IMR-90 (cell line): ENCODE data around the gene ZNF454. TPM values are rescaled to one million over a fixed set of nuclear protein-coding genes. Genes with fewer than 3 reads are reported as not detected.

Experiments used
- ATAC-seq: fragments of 200-7000 bp; cut with Tn5 transposase; 2 replicates; pipeline ENCODE4 v1.9.1; 2020; ENCODE audit warnings: low read depth, mild to moderate bottlenecking, moderate library complexity
- BruUV-seq: library from RNA; stranded (reverse); fragments of 400-500 nt; replicated peaks from 2 replicates; lab custom pipeline; 2021; lab: Mats Ljungman, UMichigan
- CTCF ChIA-PET: fragments of 300-600 bp; formaldehyde crosslinking; extraction: SDS; loops from one replicate; lab custom pipeline; 2021; ENCODE audit warnings: antibody characterized with exemption; lab: Yijun Ruan, JAX
- POLR2A ChIA-PET: fragments of 300-600 bp; sonication (Branson Sonifier 250); formaldehyde crosslinking; loops from one replicate; lab custom pipeline; 2022; ENCODE audit warnings: antibody characterized with exemption; ENCODE audit not compliant: unreplicated experiment; lab: Charles Lee
- DNase-seq: peaks from one replicate; pipeline ENCODE4 v3.0.0; 2013
- H2AFZ ChIP-seq: replicated peaks from 2 replicates; pipeline ENCODE3; 2013; ENCODE audit warnings: low read length, mild to moderate bottlenecking; ENCODE audit not compliant: poor library complexity
- H2AK5ac ChIP-seq: 2 replicates; pipeline ENCODE4 v1.6.1; 2013; ENCODE audit warnings: low read depth, low read length, inconsistent platforms
- H2AK9ac ChIP-seq: replicated peaks from 2 replicates; pipeline ENCODE3; 2013; ENCODE audit warnings: mild to moderate bottlenecking, low read depth, low read length, moderate library complexity; ENCODE audit not compliant: poor library complexity
- H2BK120ac ChIP-seq: 2 replicates; pipeline ENCODE4 v1.6.1; 2013; ENCODE audit warnings: low read depth, low read length, inconsistent platforms
- H2BK15ac ChIP-seq: 3 replicates; pipeline ENCODE4 v1.6.1; 2013; ENCODE audit warnings: low read depth, low read length, inconsistent platforms
- H2BK20ac ChIP-seq: 2 replicates; pipeline ENCODE4 v1.6.1; 2013; ENCODE audit warnings: low read depth, mild to moderate bottlenecking, inconsistent platforms, low read length, moderate library complexity
- H2BK5ac ChIP-seq: 2 replicates; pipeline ENCODE4 v1.6.1; 2013; ENCODE audit warnings: mild to moderate bottlenecking, low read depth, low read length, inconsistent platforms; ENCODE audit not compliant: poor library complexity, severe bottlenecking
- H3K14ac ChIP-seq: replicated peaks from 2 replicates; pipeline ENCODE4 v1.6.1; 2013; ENCODE audit warnings: low read depth, low read length, inconsistent platforms
- H3K18ac ChIP-seq: 2 replicates; pipeline ENCODE4 v1.6.1; 2013; ENCODE audit warnings: low read depth, low read length, control low read depth
- H3K23ac ChIP-seq: 2 replicates; pipeline ENCODE4 v1.6.1; 2013; ENCODE audit warnings: low read depth, low read length, inconsistent platforms
- H3K27ac ChIP-seq: 2 replicates; pipeline ENCODE4 v1.5.1; 2013; ENCODE audit warnings: mild to moderate bottlenecking, control low read depth, low read length; ENCODE audit not compliant: insufficient read depth
- H3K27me3 ChIP-seq: 2 replicates; pipeline ENCODE4 v1.6.1; 2013; ENCODE audit warnings: low read length; ENCODE audit not compliant: control insufficient read depth, insufficient read depth
- H3K36me3 ChIP-seq: 2 replicates; pipeline ENCODE4 v1.6.1; 2013; ENCODE audit warnings: low read length, mixed read lengths; ENCODE audit not compliant: control insufficient read depth, insufficient read depth
- H3K4ac ChIP-seq: 2 replicates; pipeline ENCODE4 v1.6.1; 2013; ENCODE audit warnings: low read depth, low read length, inconsistent platforms
- H3K4me1 ChIP-seq: 2 replicates; pipeline ENCODE4 v1.6.1; 2013; ENCODE audit warnings: low read length, mixed read lengths; ENCODE audit not compliant: control insufficient read depth, insufficient read depth
- H3K4me2 ChIP-seq: 2 replicates; pipeline ENCODE4 v1.6.1; 2013; ENCODE audit warnings: low read depth, mild to moderate bottlenecking, control low read depth, low read length, moderate library complexity
- H3K4me3 ChIP-seq: 2 replicates; pipeline ENCODE4 v1.5.1; 2013; ENCODE audit warnings: low read depth, mild to moderate bottlenecking, control low read depth, low read length, moderate library complexity; ENCODE audit not compliant: insufficient read depth
- H3K56ac ChIP-seq: 2 replicates; pipeline ENCODE4 v1.6.1; 2013; ENCODE audit warnings: low read length, inconsistent platforms; ENCODE audit not compliant: insufficient read depth; ENCODE audit errors: extremely low read depth
- H3K79me1 ChIP-seq, 2 experiments: 2 replicates each; pipeline ENCODE4 v1.6.1; 2013; ENCODE audit warnings: low read length in 2 of 2, inconsistent platforms in 1 of 2, low read depth in 1 of 2
- H3K9ac ChIP-seq: 2 replicates; pipeline ENCODE4 v1.6.1; 2013; ENCODE audit warnings: low read depth, low read length, control low read depth
- H3K9me1 ChIP-seq: 2 replicates; pipeline ENCODE4 v1.6.1; 2013; ENCODE audit warnings: low read length, inconsistent platforms; ENCODE audit not compliant: insufficient read depth
- H3K9me3 ChIP-seq: 2 replicates; pipeline ENCODE4 v1.6.1; 2013; ENCODE audit warnings: low read length; ENCODE audit not compliant: control insufficient read depth, insufficient read depth
- H4K20me1 ChIP-seq: 2 replicates; pipeline ENCODE4 v1.6.1; 2013; ENCODE audit warnings: low read length, inconsistent platforms; ENCODE audit not compliant: insufficient read depth
- H4K5ac ChIP-seq: 2 replicates; pipeline ENCODE4 v1.6.1; 2013; ENCODE audit warnings: mild to moderate bottlenecking, low read depth, low read length, control low read depth
- H4K8ac ChIP-seq, 2 experiments: 2 replicates each; pipeline ENCODE4 v1.6.1; 2013; ENCODE audit warnings: low read depth in 2 of 2, low read length in 2 of 2, control low read depth in 1 of 2, inconsistent platforms in 1 of 2
- H4K91ac ChIP-seq: 2 replicates; pipeline ENCODE4 v1.6.1; 2013; ENCODE audit warnings: low read depth, low read length, inconsistent platforms; ENCODE audit not compliant: insufficient read depth
- BHLHE40 ChIP-seq: fragments of 150-350 bp; IDR thresholded peaks from 2 replicates; pipeline ENCODE4 v1.6.1; 2016; ENCODE audit warnings: mild to moderate bottlenecking, low read depth, low read length
- CEBPB ChIP-seq: IDR thresholded peaks from 2 replicates; pipeline ENCODE4 v1.6.1; 2012; ENCODE audit warnings: low read depth, low read length, improper control_type of control experiment
- CHD1 ChIP-seq: IDR thresholded peaks from 2 replicates; pipeline ENCODE4 v1.6.1; 2012; ENCODE audit warnings: low read depth, low read length, improper control_type of control experiment
- ELK1 ChIP-seq: fragments of 150-350 bp; IDR thresholded peaks from 2 replicates; pipeline ENCODE4 v1.6.1; 2016; ENCODE audit warnings: low read depth, mild to moderate bottlenecking, low read length, moderate library complexity, borderline replicate concordance
- FOS ChIP-seq: fragments of 150-350 bp; IDR thresholded peaks from 2 replicates; pipeline ENCODE4 v1.6.1; 2016; ENCODE audit warnings: low read depth, low read length
- MAFK ChIP-seq: IDR thresholded peaks from 2 replicates; pipeline ENCODE4 v1.6.1; 2012; ENCODE audit warnings: low read depth, low read length, improper control_type of control experiment
- MAZ ChIP-seq: IDR thresholded peaks from 2 replicates; pipeline ENCODE4 v1.6.1; 2012; ENCODE audit warnings: low read depth, mild to moderate bottlenecking, low read length, improper control_type of control experiment, moderate library complexity, borderline replicate concordance
- MXI1 ChIP-seq: IDR thresholded peaks from 2 replicates; pipeline ENCODE4 v1.6.1; 2012; ENCODE audit warnings: low read depth, mild to moderate bottlenecking, low read length, moderate library complexity, borderline replicate concordance
- NFE2L2 ChIP-seq: fragments of 150-350 bp; IDR thresholded peaks from 2 replicates; pipeline ENCODE4 v1.6.1; 2016; ENCODE audit warnings: low read depth, mild to moderate bottlenecking, low read length
- POLR2A ChIP-seq: IDR thresholded peaks from 2 replicates; pipeline ENCODE4 v1.6.1; 2012; ENCODE audit warnings: mild to moderate bottlenecking, low read depth, low read length
- RAD21 ChIP-seq: IDR thresholded peaks from 2 replicates; pipeline ENCODE4 v1.6.1; 2012; ENCODE audit warnings: low read length, improper control_type of control experiment
- RCOR1 ChIP-seq: IDR thresholded peaks from 2 replicates; pipeline ENCODE4 v1.6.1; 2012; ENCODE audit warnings: mild to moderate bottlenecking, low read length, improper control_type of control experiment; ENCODE audit not compliant: insufficient replicate concordance
- RFX5 ChIP-seq: IDR thresholded peaks from 2 replicates; pipeline ENCODE4 v1.8.0; 2012; ENCODE audit warnings: low read depth, mild to moderate bottlenecking, low read length, moderate library complexity
- SMC3 ChIP-seq: fragments of 150-350 bp; IDR thresholded peaks from 2 replicates; pipeline ENCODE4 v1.6.1; 2016; ENCODE audit warnings: low read depth, mild to moderate bottlenecking, antibody characterized with exemption, low read length, moderate library complexity
- WGBS, 2 experiments: methylation state at CpG; one replicate each; pipeline versions ENCODE4 v1.1.5 to v1.1.7; 2013; ENCODE audit warnings: missing lambda C conversion rate in 2 of 2; ENCODE audit not compliant: insufficient read length in 1 of 2; ENCODE audit errors: extremely low coverage in 2 of 2; 5-methylcytosine and 5-hydroxymethylcytosine counted together
- dilution Hi-C: fragments of 300-500 bp; cut with HindIII; formaldehyde crosslinking; loops from one replicate; pipeline ENCODE4 v1.14.3; 2018; ENCODE audit warnings: low sequenced_read_pairs; ENCODE audit not compliant: unreplicated experiment
- in situ Hi-C: fragments of 300-500 bp; cut with MboI; formaldehyde crosslinking; loops from 3 replicates; pipeline ENCODE4 v1.14.3; 2019; ENCODE audit warnings: low sequenced_read_pairs, inconsistent platforms, mixed read lengths
- intact Hi-C: fragments of 100-400 bp; cut with micrococcal nuclease; formaldehyde crosslinking; loops from 2 replicates; pipeline ENCODE4 v1.10.0; 2022
- polyA plus RNA-seq, 3 experiments: library from polyadenylated mRNA; depleted of rRNA; stranded (reverse); fragments of >200 nt; gene quantifications; 2 replicates each; pipeline ENCODE4 v1.2.3, GENCODE V29; 2012; ENCODE audit warnings: low replicate concordance in 1 of 3
- total RNA-seq: library from RNA; depleted of rRNA; stranded (reverse); fragments of >200 nt; gene quantifications from 2 replicates; pipeline ENCODE4 v1.2.3, GENCODE V29; 2012
- TF ChIP-seq, protein P1 (sequence below): fragments of 150-350 bp; IDR thresholded peaks from 2 replicates; pipeline ENCODE4 v1.6.1; 2017; ENCODE audit warnings: mild to moderate bottlenecking, antibody characterized with exemption, low read length, low read depth
- TF ChIP-seq, protein P2 (sequence below): conservative IDR thresholded peaks from 2 replicates; pipeline ENCODE4 v1.5.1; 2012; ENCODE audit warnings: mild to moderate bottlenecking, low read depth, low read length, improper control_type of control experiment

The ZNF454 gene
- total and polyA plus RNA-seq, 2 of the 4 experiments (the other 2 are of a cell fraction): 0.12 to 0.18 TPM

GRCh38 chr5:178998441-178998840 is 57.4 kb downstream of the ZNF454 start:
- H3K27me3 ChIP-seq: peaks cover 2% of the 10 kb centered on the region; the same call in 1 of the 2 replicates
- H3K18ac ChIP-seq: no peak overlapping the region
- H3K9me3 ChIP-seq: peaks cover 29% of the 10 kb centered on the region
- H2BK15ac ChIP-seq: no peak overlapping the region
- H2AK5ac ChIP-seq: no peak overlapping the region
- CTCF ChIA-PET: no interaction called here
- no peak overlapping the region for H2AFZ ChIP-seq
- H3K9me1 ChIP-seq: no peaks in the 10 kb centered on the region
- no peak overlapping the region for H3K23ac ChIP-seq
- H3K4me1 ChIP-seq: no peaks in the 10 kb centered on the region
- H3K4me3 ChIP-seq: no peak overlapping the region
- no peak overlapping the region for H3K56ac ChIP-seq
- BruUV-seq: no TSS peak
- no peak overlapping the region for H4K91ac ChIP-seq
- H3K79me1 ChIP-seq: no peaks in the 10 kb centered on the region
- dilution Hi-C loops: no loop called here
- H4K8ac ChIP-seq: no peak overlapping the region
- H4K5ac ChIP-seq: no peak overlapping the region
- H3K27ac ChIP-seq: no peak overlapping the region
- H2AK9ac ChIP-seq: no peak overlapping the region
- H2BK120ac ChIP-seq: no peak overlapping the region
- H3K4ac ChIP-seq: no peak overlapping the region
- H3K14ac ChIP-seq: no peak overlapping the region
- TF ChIP-seq RFX5 (no peak), MAZ (no peak), RAD21 (no peak), MAFK (no peak), MXI1 (no peak), BHLHE40 (no peak), CHD1 (no peak), CEBPB (no peak), NFE2L2 (no peak), FOS (no peak), SMC3 (no peak), POLR2A (no peak), ELK1 (no peak), RCOR1 (no peak)
- TF ChIP-seq, protein P1, sequence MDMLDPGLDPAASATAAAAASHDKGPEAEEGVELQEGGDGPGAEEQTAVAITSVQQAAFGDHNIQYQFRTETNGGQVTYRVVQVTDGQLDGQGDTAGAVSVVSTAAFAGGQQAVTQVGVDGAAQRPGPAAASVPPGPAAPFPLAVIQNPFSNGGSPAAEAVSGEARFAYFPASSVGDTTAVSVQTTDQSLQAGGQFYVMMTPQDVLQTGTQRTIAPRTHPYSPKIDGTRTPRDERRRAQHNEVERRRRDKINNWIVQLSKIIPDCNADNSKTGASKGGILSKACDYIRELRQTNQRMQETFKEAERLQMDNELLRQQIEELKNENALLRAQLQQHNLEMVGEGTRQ: no peak
- TF ChIP-seq, protein P2, sequence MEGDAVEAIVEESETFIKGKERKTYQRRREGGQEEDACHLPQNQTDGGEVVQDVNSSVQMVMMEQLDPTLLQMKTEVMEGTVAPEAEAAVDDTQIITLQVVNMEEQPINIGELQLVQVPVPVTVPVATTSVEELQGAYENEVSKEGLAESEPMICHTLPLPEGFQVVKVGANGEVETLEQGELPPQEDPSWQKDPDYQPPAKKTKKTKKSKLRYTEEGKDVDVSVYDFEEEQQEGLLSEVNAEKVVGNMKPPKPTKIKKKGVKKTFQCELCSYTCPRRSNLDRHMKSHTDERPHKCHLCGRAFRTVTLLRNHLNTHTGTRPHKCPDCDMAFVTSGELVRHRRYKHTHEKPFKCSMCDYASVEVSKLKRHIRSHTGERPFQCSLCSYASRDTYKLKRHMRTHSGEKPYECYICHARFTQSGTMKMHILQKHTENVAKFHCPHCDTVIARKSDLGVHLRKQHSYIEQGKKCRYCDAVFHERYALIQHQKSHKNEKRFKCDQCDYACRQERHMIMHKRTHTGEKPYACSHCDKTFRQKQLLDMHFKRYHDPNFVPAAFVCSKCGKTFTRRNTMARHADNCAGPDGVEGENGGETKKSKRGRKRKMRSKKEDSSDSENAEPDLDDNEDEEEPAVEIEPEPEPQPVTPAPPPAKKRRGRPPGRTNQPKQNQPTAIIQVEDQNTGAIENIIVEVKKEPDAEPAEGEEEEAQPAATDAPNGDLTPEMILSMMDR: no peak
- H4K20me1 ChIP-seq: no peaks in the 10 kb centered on the region
- no peak overlapping the region for H3K4me2 ChIP-seq
- POLR2A ChIA-PET: no interaction called here
- H2BK5ac ChIP-seq: no peak overlapping the region
- in situ Hi-C loops: no loop called here
- WGBS, 2 experiments: 73% methylated on average over 13 of the region's 13 CpGs; no CpG with 5 or more reads in 1 of the 2 experiments
- intact Hi-C loops: no loop called here
- no peak for DNase-seq
- no peak for ATAC-seq
- no peak overlapping the region for H2BK20ac ChIP-seq
- H3K36me3 ChIP-seq: no peaks in the 10 kb centered on the region
- H3K9ac ChIP-seq: no peak overlapping the region
